Ovary (tissue), 3 donors: ENCODE results near the gene LAMC1.

Experiments used
- CTCF ChIP-seq, 3 donors: fragments of 450-650 bp in 2 of 3; fragments of 200-600 bp in 1 of 3; IDR thresholded peaks; one replicate each; pipeline versions ENCODE4 v1.5.1 to v1.8.0; 2016 to 2022; ENCODE audit warnings: antibody characterized with exemption in 3 of 3, mild to moderate bottlenecking in 1 of 3
- EP300 ChIP-seq: sonication (generic); formaldehyde crosslinking; IDR thresholded peaks from one replicate; pipeline ENCODE4 v1.6.1; 2017; ENCODE audit warnings: antibody characterized with exemption
- donor health status: DM: no; HTN: no; CAD: no.

- no peak for TF ChIP-seq EP300
- no peak for TF ChIP-seq CTCF (IDR thresholded peaks at IDR 0.05)
These were observed 157.4 kb downstream of the LAMC1 start for GRCh38 chr1:183180634-183181056.
